Body of pancreas (tissue), 4 donors: ENCODE results near the gene NXT1.

Experiments used
- POLR2A ChIP-seq, 3 donors: fragments of 450-650 bp; IDR thresholded peaks; one replicate each; pipeline ENCODE4 v1.6.1; 2016; ENCODE audit warnings: antibody characterized with exemption in 3 of 3, mild to moderate bottlenecking in 2 of 3
- TF ChIP-seq, protein P1 (sequence below), 7 experiments: fragments of 450-650 bp in 4 of 7; fragments of 200-600 bp in 3 of 7; sonication (generic) in 3 of 7; IDR thresholded peaks; one replicate each; pipeline ENCODE4 v1.5.1; 2016 to 2019; ENCODE audit warnings: antibody characterized with exemption in 7 of 7

DNA sequence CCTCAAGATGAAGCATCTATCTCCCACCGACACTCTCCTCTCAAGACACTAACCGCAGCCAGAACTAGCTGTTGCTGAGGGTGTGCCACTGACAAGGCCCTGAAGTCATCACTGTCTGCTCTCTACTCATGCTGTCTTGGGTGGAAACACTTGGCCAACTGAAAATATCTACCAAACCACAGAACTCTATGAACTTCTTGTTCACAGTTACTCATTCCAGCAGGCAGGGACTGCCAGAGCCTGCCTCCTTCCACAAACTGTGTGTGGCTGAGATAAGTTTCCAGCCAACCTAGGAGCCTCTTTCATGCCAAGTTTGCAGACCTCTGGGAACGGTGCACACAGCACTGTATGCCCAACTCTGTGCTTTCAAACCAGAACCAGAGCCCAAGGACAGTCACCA, 45.5 kb upstream of the NXT1 start:
- TF ChIP-seq, protein P1, sequence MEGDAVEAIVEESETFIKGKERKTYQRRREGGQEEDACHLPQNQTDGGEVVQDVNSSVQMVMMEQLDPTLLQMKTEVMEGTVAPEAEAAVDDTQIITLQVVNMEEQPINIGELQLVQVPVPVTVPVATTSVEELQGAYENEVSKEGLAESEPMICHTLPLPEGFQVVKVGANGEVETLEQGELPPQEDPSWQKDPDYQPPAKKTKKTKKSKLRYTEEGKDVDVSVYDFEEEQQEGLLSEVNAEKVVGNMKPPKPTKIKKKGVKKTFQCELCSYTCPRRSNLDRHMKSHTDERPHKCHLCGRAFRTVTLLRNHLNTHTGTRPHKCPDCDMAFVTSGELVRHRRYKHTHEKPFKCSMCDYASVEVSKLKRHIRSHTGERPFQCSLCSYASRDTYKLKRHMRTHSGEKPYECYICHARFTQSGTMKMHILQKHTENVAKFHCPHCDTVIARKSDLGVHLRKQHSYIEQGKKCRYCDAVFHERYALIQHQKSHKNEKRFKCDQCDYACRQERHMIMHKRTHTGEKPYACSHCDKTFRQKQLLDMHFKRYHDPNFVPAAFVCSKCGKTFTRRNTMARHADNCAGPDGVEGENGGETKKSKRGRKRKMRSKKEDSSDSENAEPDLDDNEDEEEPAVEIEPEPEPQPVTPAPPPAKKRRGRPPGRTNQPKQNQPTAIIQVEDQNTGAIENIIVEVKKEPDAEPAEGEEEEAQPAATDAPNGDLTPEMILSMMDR (IDR thresholded peaks at IDR 0.05), result no peak
- TF ChIP-seq POLR2A (IDR thresholded peaks at IDR 0.05), result no peak
